Natural killer cell (primary cell): ENCODE measurements around the gene SHROOM3. TPM values are rescaled to one million over a fixed set of nuclear protein-coding genes. Genes with fewer than 3 reads are reported as not detected.
A peak's percentile ranks its signal among the peaks of the same experiment; 100 is the strongest.

Experiments
- ATAC-seq, 3 donors: fragments of 150-1000 bp in 2 of 3; fragments of 200-7000 bp in 1 of 3; cut with Tn5 transposase; 1 replicate in 1 of 3; 2 replicates in 2 of 3; pipeline ENCODE4 v1.10.0; 2021; ENCODE audit warnings: mild to moderate bottlenecking in 2 of 3, moderate library complexity in 2 of 3
- DNase-seq, 2 donors: peaks; one replicate each; pipeline versions ENCODE4 v3.0.0 to v3.0.0-alpha.2; 2013 to 2021; ENCODE audit warnings: mixed read lengths in 1 of 2
- H3K27ac ChIP-seq: one replicate; pipeline ENCODE4 v1.5.1; 2013; ENCODE audit warnings: mild to moderate bottlenecking, low read length
- H3K27me3 ChIP-seq: one replicate; pipeline ENCODE4 v1.6.1; 2013; ENCODE audit warnings: low read length; ENCODE audit not compliant: control insufficient read depth, insufficient read depth
- H3K36me3 ChIP-seq: one replicate; pipeline ENCODE4 v1.6.1; 2013; ENCODE audit warnings: low read length; ENCODE audit not compliant: control insufficient read depth, insufficient read depth
- H3K4me1 ChIP-seq: one replicate; pipeline ENCODE4 v1.6.1; 2013; ENCODE audit warnings: low read length; ENCODE audit not compliant: control insufficient read depth, insufficient read depth
- H3K4me3 ChIP-seq: one replicate; pipeline ENCODE4 v1.5.1; 2013; ENCODE audit warnings: low read length
- H3K9me3 ChIP-seq: one replicate; pipeline ENCODE4 v1.6.1; 2013; ENCODE audit warnings: low read length; ENCODE audit not compliant: control insufficient read depth, insufficient read depth
- H3K27ac Mint-ChIP-seq, 2 donors: one replicate each; pipeline ENCODE4 v1.8.0; 2022; ENCODE audit warnings: mild to moderate bottlenecking in 2 of 2, mixed read lengths in 2 of 2, moderate library complexity in 1 of 2
- H3K27me3 Mint-ChIP-seq, 2 donors: one replicate each; pipeline ENCODE4 v1.8.0; 2022; ENCODE audit warnings: low read depth in 2 of 2, mixed read lengths in 2 of 2
- H3K36me3 Mint-ChIP-seq: one replicate; pipeline ENCODE4 v1.8.0; 2022; ENCODE audit warnings: mixed read lengths
- H3K4me1 Mint-ChIP-seq, 2 donors: one replicate each; pipeline ENCODE4 v1.8.0; 2022; ENCODE audit warnings: mixed read lengths in 2 of 2
- H3K4me3 Mint-ChIP-seq: one replicate; pipeline ENCODE4 v1.8.0; 2022; ENCODE audit warnings: mild to moderate bottlenecking, moderate library complexity, mixed read lengths
- H3K9me3 Mint-ChIP-seq, 2 donors: one replicate each; pipeline ENCODE4 v1.8.0; 2022; ENCODE audit warnings: mixed read lengths in 2 of 2
- CTCF ChIP-seq: fragments of 200-600 bp; IDR thresholded peaks from one replicate; pipeline ENCODE4 v1.8.0; 2022; ENCODE audit warnings: antibody characterized with exemption
- WGBS: methylation state at CpG from one replicate; pipeline ENCODE4 v1.1.7; 2013; ENCODE audit warnings: missing lambda C conversion rate; ENCODE audit not compliant: insufficient coverage; 5-methylcytosine and 5-hydroxymethylcytosine counted together
- intact Hi-C: fragments of 100-400 bp; cut with micrococcal nuclease; formaldehyde crosslinking; loops from one replicate; pipeline ENCODE4 v1.14.2; 2022
- total RNA-seq, 4 donors: library from RNA; stranded (reverse); fragments of 120-200 nt in 1 of 4; gene quantifications; one replicate each; pipeline versions ENCODE4 v1.2.3 to v1.2.4, GENCODE V29; 2013 to 2022

SHROOM3 gene
- total RNA-seq, 3 donors from 2014 or later (not counting 1 experiment from before 2014, with no cell fraction given): 0.63 TPM; not detected in 2

GRCh38 chr4:76430519-76431388, 4.3 kb upstream of the SHROOM3 start:
- intact Hi-C loops: loop anchor here (1.0 to 5.0 kb wide), 3 partner anchors 75 to 612 kb away; no protein-coding TSS in a partner anchor
- Histone ChIP-seq H3K4me3 (no peak overlapping the region), H3K36me3 (no peaks in the 10 kb centered on the region), H3K9me3 (no peaks in the 10 kb centered on the region), H3K27me3 (no peaks in the 10 kb centered on the region), H3K27ac (no peak overlapping the region), H3K4me1 (no peaks in the 10 kb centered on the region)
- no peaks in the 10 kb centered on the region for H3K9me3 Mint-ChIP-seq
- ATAC-seq (peak in 2 of 3 donors; percentile 62 to 66), DNase-seq (peak in 1 of 2 donors; percentile 64)
- peak; percentile 81 for TF ChIP-seq CTCF
- H3K4me3 Mint-ChIP-seq: no peak overlapping the region
- no peak overlapping the region for H3K27ac Mint-ChIP-seq
- no peaks in the 10 kb centered on the region for H3K36me3 Mint-ChIP-seq
- 53% methylated on average over 15 of the region's 15 CpGs for WGBS
- H3K4me1 Mint-ChIP-seq: peaks cover 8% of the 10 kb centered on the region in 2 donors
- H3K27me3 Mint-ChIP-seq: peaks cover 12 to 26% of the 10 kb centered on the region in 2 donors

- Mint-ChIP-seq H3K4me1 (peaks cover 8% of the 10 kb centered on the region in 2 donors), H3K36me3 (peaks cover 7% of the 10 kb centered on the region), H3K4me3 (no peak overlapping the region), H3K9me3 (no peaks in the 10 kb centered on the region), H3K27me3 (peaks cover 15 to 37% of the 10 kb centered on the region in 2 donors), H3K27ac (no peak overlapping the region)
- Histone ChIP-seq H3K4me1 (no peaks in the 10 kb centered on the region), H3K27me3 (no peaks in the 10 kb centered on the region), H3K9me3 (no peaks in the 10 kb centered on the region), H3K36me3 (no peaks in the 10 kb centered on the region), H3K27ac (no peak overlapping the region), H3K4me3 (no peak overlapping the region)
- ATAC-seq: no peak
- no peak for DNase-seq
- TF ChIP-seq CTCF: no peak
- WGBS: 54% methylated on average over 6 of the region's 7 CpGs
- intact Hi-C loops: no loop called here
Observed at GRCh38 chr4:76435528-76436319, 695 bp downstream of the SHROOM3 start.

DNA sequence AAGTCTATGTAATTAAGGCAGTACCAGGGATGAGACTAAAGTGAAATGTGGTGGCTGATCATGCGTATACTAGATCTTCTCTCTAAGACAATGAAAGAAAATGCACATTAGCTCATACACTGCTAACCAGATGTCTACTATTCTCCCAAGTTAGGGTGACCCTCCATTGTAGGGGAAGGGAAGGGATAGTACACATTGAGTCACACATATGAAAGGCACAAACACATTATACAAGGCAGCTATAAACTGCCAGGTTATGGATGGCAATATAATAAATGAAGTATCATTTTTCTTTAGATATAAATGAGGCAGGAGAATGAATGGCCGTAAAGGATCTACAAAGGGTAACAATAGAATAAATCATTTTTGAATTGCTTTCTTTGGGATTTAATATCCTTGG, 4.5 kb downstream of the SHROOM3 start:
- no peak for DNase-seq

More for the DNA sequence above, 4.5 kb downstream of the SHROOM3 start:
- no peak overlapping the region for H3K4me3 Mint-ChIP-seq
- no peak for TF ChIP-seq CTCF
- intact Hi-C loops: no loop called here
- H3K27me3 Mint-ChIP-seq: peaks cover 11 to 31% of the 10 kb centered on the region in 2 donors
- peaks cover 7% of the 10 kb centered on the region for H3K36me3 Mint-ChIP-seq
- no peak for ATAC-seq
- H3K4me1 Mint-ChIP-seq: peaks cover 8% of the 10 kb centered on the region in 2 donors
- Histone ChIP-seq H3K9me3 (no peaks in the 10 kb centered on the region), H3K27me3 (no peaks in the 10 kb centered on the region), H3K4me3 (no peak overlapping the region), H3K36me3 (no peaks in the 10 kb centered on the region), H3K27ac (no peak overlapping the region), H3K4me1 (no peaks in the 10 kb centered on the region)
- WGBS: 93% methylated on average over 1 of the region's 2 CpGs
- no peaks in the 10 kb centered on the region for H3K9me3 Mint-ChIP-seq
- H3K27ac Mint-ChIP-seq: no peak overlapping the region
